ENCODE data around the gene PKDCC.
"Not testable (repeated sequence)": the region's sequence is repeated elsewhere in the genome, so short reads cannot be mapped to it uniquely, and the experiment has no call there.

The PKDCC gene

DNA sequence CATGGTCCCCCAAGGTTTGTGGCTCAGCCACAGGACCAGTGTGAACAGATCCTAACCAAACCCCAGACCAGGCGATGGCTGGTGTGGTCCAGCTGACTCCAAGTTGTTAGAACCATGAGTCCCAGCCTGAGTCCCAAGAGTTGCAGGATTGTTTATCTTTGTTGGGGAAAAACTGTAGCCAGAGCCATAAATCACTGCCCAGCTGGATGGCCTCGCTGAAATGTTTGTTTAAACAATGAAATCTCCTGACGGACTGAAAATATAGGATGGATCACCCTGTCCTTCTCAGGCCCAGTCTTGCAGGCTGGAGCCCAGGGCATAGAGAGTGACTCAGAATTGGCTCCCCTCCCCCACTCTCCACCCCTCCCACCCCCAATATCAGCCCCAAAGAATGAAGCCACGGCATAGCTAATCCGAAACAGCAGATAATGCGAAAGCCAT, 36.4 kb downstream of the PKDCC start:
- H3K4me3 Mint-ChIP-seq: no peak overlapping the region
- H3K27ac Mint-ChIP-seq (ENCODE audit: low read depth): no peak overlapping the region
- H3K36me3 Mint-ChIP-seq (ENCODE audit: insufficient read depth): peaks cover 3% of the 10 kb centered on the region
- H3K4me1 Mint-ChIP-seq: peaks cover 10% of the 10 kb centered on the region
- DNase-seq (ENCODE audit: low spot score in 2 of 2): no peak
- H3K9me3 Mint-ChIP-seq: no peaks in the 10 kb centered on the region
- ATAC-seq (replicated peaks; ENCODE audit: extremely low read depth, poor library complexity, severe bottlenecking): no peak
- peaks cover 6% of the 10 kb centered on the region for H3K27me3 Mint-ChIP-seq

DNA sequence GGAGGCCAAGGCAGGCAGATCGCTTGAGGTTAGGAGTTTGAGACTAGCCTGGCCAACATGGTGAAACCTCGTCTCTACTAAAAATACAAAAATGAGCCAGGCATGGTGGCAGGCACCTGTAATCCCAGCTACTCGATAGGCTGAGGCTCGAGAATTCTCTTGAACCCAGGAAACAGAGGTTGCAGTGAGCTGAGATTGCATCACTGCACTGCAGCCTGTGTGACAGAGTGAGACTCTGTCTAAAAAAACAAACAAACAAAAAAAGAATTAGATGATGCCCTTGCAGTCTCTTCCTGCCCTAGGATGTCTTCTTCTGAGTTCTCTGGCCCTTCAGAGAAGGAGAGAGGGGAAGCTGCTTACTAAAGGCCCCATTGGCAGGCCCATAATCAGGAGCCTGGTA, 37.2 kb downstream of the PKDCC start:
- DNase-seq (ENCODE audit: low spot score in 2 of 2); ATAC-seq (replicated peaks; ENCODE audit: extremely low read depth, poor library complexity, severe bottlenecking); H3K27me3 Mint-ChIP-seq; H3K27ac Mint-ChIP-seq (ENCODE audit: low read depth); H3K36me3 Mint-ChIP-seq (ENCODE audit: insufficient read depth); H3K4me3 Mint-ChIP-seq; H3K9me3 Mint-ChIP-seq: not testable (repeated sequence)
- peaks cover 10% of the 10 kb centered on the region for H3K4me1 Mint-ChIP-seq

DNA sequence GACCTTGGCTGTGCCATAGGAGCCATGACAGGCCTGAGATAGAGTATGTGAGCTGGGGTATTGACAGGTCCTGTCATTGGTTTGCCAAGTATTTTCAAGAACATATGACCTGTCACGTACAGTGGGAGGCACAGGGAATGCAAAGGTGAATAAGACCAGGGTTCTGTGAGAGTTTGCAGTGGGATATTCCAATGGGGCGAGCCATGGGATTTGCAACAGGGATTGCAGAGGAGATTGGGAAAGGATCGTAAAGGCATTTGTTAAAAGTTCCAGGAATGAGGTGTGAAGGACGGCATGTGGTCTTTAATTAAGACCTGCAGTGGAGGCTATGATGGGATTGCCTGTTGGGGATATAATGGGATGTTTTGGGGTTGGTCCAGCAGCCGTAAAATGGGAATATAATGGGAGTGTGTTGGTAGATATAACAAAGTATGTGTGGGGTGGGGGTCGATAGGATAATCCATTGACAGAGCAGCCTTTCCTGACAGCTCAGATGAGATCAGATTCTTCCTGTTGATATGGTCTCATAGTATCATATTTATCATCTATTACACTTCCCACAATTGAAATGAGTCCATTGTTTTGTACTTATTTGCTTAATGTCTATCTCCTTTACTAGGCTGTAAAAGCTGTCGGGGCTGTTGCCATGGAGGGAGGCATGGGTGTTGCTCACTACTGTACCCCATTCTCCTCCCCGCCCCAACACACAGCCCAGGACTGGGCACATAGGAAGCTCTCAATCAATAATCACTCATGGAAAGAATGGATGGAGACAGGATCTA, 38.1 kb downstream of the PKDCC start:
- Mint-ChIP-seq H3K27ac (ENCODE audit: low read depth) (no peak overlapping the region), H3K27me3 (no peaks in the 10 kb centered on the region), H3K9me3 (no peaks in the 10 kb centered on the region), H3K4me3 (no peak overlapping the region), H3K36me3 (ENCODE audit: insufficient read depth) (peaks cover 3% of the 10 kb centered on the region), H3K4me1 (peaks cover 10% of the 10 kb centered on the region)
- ATAC-seq (replicated peaks; ENCODE audit: extremely low read depth, poor library complexity, severe bottlenecking): no peak
- no peak for DNase-seq (ENCODE audit: low spot score in 2 of 2)

DNA sequence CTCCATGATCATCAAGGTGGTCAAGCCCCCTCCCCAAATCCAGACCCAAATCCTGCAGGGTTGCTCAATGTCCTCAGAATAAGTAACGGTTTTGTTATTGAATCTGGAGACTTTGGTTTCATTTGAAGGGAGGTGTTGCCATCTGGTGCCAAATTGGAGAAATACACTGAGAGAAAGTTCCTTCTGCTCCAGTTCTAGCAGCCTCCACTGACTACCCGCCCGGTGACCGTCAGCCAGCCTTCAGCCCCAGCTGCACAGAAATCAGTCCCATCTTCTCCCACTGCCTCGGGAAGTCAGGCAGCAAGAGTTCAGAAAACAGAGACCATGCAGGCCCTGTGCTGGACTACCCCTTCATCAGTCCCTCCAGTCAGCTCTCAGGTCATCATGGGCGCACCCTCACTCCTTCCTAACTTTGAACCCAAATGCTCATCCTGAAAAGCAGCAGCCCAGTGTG, 38.7 kb downstream of the PKDCC start:
- peaks cover 10% of the 10 kb centered on the region for H3K4me1 Mint-ChIP-seq
- ATAC-seq (replicated peaks; ENCODE audit: extremely low read depth, poor library complexity, severe bottlenecking): no peak
- H3K27ac Mint-ChIP-seq (ENCODE audit: low read depth): no peak overlapping the region
- peaks cover 3% of the 10 kb centered on the region for H3K36me3 Mint-ChIP-seq (ENCODE audit: insufficient read depth)
- H3K4me3 Mint-ChIP-seq: no peak overlapping the region
- peak in 1 of 2 donors; percentile 47 for DNase-seq (ENCODE audit: low spot score in 2 of 2)
- H3K27me3 Mint-ChIP-seq: no peaks in the 10 kb centered on the region
- H3K9me3 Mint-ChIP-seq: no peaks in the 10 kb centered on the region

DNA sequence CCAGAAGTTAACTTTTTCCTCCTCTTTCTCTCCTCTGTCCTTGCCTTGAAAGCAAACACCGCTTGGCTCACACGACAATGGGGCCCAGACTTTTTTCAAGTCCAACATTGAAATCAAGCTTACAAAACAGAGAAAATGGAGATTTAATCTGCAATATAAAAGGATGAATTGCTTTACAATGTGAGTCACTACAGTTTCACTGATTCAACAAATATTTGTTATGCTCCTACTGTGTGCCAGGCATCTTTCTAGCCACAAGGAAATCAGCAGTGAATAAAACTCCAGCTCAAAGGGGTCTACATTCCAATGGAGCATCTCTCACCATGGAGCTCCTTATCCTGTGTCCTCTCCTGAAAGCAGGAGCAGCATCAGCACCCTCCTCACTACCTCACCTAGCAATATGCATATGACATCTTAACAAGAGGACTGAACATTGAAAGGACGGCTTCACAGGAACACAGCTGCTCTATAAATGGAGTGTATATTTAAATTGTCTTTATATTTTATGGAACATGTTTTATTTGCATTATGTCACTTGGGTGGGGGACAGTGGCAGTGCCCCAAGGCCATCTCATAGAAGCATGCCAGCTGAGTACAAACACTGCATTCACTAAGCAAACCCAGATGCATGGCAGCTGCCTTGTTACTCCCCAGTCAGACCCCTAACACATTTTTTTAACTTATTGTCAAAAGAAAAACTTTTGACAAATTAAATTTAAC, 39.5 kb downstream of the PKDCC start:
- no peak for ATAC-seq (replicated peaks; ENCODE audit: extremely low read depth, poor library complexity, severe bottlenecking)
- peaks cover 10% of the 10 kb centered on the region for H3K4me1 Mint-ChIP-seq
- H3K27ac Mint-ChIP-seq (ENCODE audit: low read depth): no peak overlapping the region
- H3K27me3 Mint-ChIP-seq: no peaks in the 10 kb centered on the region
- H3K4me3 Mint-ChIP-seq: no peak overlapping the region
- no peak for DNase-seq (ENCODE audit: low spot score in 2 of 2)
- H3K9me3 Mint-ChIP-seq: no peaks in the 10 kb centered on the region
- H3K36me3 Mint-ChIP-seq (ENCODE audit: insufficient read depth): peaks cover 3% of the 10 kb centered on the region

DNA sequence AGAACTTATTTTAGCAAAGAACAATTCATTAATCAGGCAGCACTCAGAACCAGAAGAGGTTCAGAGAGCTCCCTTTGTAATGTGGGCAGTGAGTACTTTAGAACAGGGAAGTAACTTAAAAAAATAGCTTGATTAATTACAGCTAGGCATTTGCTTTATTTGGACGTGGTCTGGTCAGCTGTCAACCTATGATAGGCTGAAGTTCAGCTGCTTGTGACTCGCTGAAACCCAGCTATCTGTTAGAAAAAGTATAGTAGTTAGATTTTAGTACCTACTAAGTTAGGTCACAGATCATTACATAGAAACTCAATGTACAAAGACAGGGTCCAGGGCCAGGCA, 40.0 kb downstream of the PKDCC start:
- H3K4me1 Mint-ChIP-seq: peaks cover 6% of the 10 kb centered on the region
- ATAC-seq (replicated peaks; ENCODE audit: extremely low read depth, poor library complexity, severe bottlenecking): no peak
- H3K4me3 Mint-ChIP-seq: no peak overlapping the region
- H3K9me3 Mint-ChIP-seq: no peaks in the 10 kb centered on the region
- peaks cover 3% of the 10 kb centered on the region for H3K36me3 Mint-ChIP-seq (ENCODE audit: insufficient read depth)
- H3K27me3 Mint-ChIP-seq: no peaks in the 10 kb centered on the region
- DNase-seq (ENCODE audit: low spot score in 2 of 2): no peak
- H3K27ac Mint-ChIP-seq (ENCODE audit: low read depth): no peak overlapping the region

DNA sequence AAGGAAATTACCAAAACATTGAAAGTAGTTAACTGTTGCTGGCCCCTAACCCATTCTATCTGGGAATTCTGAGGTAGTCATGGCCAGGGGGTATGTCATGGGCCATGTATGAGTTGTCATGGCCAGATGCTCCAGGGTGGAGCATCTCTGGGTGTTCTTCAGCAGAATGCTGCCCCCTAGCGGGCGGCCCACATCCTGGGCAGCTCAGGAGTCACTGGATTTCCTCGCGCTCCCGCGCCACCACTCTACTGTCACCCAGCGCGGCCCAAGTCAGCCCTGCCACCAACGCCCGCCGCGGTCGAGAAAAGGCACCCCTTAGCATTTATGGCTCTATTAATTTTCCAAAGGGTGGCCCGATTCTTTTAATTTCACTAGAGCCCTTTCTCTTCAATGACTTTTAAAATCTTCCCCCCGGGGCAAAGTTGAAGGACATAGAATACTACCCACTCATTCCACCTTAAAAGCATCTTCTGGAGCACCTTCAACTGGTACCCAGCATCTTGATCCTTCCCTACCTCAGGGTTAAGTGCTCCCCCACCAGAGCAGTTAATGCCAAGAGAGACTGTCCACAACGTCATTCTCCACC, 41.6 kb downstream of the PKDCC start:
- DNase-seq (ENCODE audit: low spot score in 2 of 2) (peak in 1 of 2 donors; percentile 46), ATAC-seq (replicated peaks; ENCODE audit: extremely low read depth, poor library complexity, severe bottlenecking) (no peak)
- no peak overlapping the region for H3K4me3 Mint-ChIP-seq
- H3K4me1 Mint-ChIP-seq: peaks cover 5% of the 10 kb centered on the region
- H3K36me3 Mint-ChIP-seq (ENCODE audit: insufficient read depth): peaks cover 5% of the 10 kb centered on the region
- H3K27me3 Mint-ChIP-seq: no peaks in the 10 kb centered on the region
- H3K9me3 Mint-ChIP-seq: no peaks in the 10 kb centered on the region
- H3K27ac Mint-ChIP-seq (ENCODE audit: low read depth): no peak overlapping the region

DNA sequence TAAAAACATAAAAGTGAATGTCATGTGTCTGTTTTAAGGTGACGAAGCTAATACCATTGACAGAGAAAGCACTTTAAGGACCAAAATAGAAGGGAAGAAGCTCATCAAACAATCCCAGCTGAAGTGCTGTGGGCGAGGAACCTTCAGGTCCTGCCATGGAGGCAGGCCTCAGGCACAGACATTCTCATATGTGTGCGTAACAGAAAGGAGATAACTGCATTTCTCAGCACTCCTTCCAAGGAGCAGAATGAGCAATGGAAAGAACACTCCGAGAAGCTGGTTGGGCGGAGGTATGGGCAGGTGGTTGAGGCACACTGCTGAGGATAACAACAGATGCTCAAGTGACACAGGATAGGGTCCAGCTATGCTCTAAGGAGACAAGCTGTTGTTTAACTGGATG, 42.4 kb downstream of the PKDCC start:
- Mint-ChIP-seq H3K4me1 (peaks cover 5% of the 10 kb centered on the region), H3K36me3 (ENCODE audit: insufficient read depth) (peaks cover 1% of the 10 kb centered on the region), H3K9me3 (no peaks in the 10 kb centered on the region), H3K27ac (ENCODE audit: low read depth) (no peak overlapping the region), H3K27me3 (no peaks in the 10 kb centered on the region), H3K4me3 (no peak overlapping the region)
- no peak for ATAC-seq (replicated peaks; ENCODE audit: extremely low read depth, poor library complexity, severe bottlenecking)
- no peak for DNase-seq (ENCODE audit: low spot score in 2 of 2)

DNA sequence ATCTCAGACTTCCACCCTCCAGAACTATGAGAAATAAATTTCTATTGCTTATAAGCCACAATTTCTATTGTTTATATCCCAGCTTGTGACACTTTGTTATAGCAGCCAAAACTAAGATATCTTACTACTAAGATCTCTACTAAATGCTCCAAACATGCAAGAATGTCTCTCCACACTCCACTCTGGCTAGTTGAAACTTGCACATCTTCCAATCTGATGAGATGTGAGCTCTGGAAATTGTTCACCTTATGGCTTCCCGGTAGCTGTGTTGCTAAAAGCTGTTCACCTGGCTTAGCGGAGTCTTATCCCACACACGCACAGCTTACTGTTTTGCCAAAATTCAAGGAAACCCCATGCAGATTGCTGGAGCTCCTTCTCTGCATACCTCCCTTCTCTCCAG, 43.9 kb downstream of the PKDCC start:
- no peak for DNase-seq (ENCODE audit: low spot score in 2 of 2)
- Mint-ChIP-seq H3K4me3 (no peak overlapping the region), H3K27me3 (no peaks in the 10 kb centered on the region), H3K4me1 (peaks cover 5% of the 10 kb centered on the region), H3K36me3 (ENCODE audit: insufficient read depth) (peaks cover 1% of the 10 kb centered on the region), H3K9me3 (no peaks in the 10 kb centered on the region), H3K27ac (ENCODE audit: low read depth) (no peak overlapping the region)
- ATAC-seq (replicated peaks; ENCODE audit: extremely low read depth, poor library complexity, severe bottlenecking): no peak

DNA sequence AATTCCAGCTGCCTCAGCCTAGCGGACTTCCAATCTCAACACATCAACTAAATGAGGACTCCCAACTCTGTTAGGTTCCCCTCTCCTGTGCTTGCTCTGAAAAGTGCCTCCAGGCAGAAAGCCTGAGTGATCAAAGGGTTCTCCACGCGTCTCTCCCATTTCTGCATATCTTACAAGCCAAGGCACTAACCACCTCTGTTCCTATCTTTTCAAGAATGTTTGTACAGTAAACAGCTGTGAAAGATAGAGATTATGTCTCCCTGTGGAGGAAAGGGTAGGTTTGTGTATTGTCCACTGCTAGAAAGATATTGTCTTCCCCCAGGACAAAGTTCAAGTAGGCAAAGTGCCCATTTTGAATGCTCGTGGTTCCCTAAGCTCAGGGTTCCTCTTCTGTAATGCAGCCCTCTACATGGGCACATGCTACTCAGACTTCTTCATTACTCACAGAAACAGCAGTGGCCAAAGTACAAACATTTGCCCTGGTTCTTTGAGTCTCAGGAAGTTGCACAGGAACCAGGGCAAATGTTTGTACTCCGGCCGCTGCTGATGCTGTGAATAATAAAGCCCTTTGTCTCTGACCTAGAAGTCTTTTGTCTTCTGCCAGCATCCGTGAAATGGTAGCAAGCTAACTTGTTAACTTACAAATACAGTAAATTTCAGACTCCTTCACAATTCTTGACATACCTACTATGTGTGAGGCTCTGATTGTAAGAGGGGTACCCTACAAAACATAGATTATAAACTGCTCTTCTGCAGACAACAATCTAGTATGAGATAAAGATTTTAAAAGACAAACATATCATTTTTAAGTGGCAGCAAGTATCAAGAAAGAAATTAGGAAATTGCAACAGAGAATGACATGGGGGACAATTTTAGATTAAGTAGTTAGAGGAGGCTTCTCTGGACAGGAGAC, 44.5 kb downstream of the PKDCC start:
- Mint-ChIP-seq H3K27ac (ENCODE audit: low read depth) (no peak overlapping the region), H3K36me3 (ENCODE audit: insufficient read depth) (peaks cover 1% of the 10 kb centered on the region), H3K9me3 (no peaks in the 10 kb centered on the region), H3K27me3 (no peaks in the 10 kb centered on the region), H3K4me3 (no peak overlapping the region), H3K4me1 (peaks cover 9% of the 10 kb centered on the region)
- ATAC-seq (replicated peaks; ENCODE audit: extremely low read depth, poor library complexity, severe bottlenecking) (no peak), DNase-seq (ENCODE audit: low spot score in 2 of 2) (no peak)

DNA sequence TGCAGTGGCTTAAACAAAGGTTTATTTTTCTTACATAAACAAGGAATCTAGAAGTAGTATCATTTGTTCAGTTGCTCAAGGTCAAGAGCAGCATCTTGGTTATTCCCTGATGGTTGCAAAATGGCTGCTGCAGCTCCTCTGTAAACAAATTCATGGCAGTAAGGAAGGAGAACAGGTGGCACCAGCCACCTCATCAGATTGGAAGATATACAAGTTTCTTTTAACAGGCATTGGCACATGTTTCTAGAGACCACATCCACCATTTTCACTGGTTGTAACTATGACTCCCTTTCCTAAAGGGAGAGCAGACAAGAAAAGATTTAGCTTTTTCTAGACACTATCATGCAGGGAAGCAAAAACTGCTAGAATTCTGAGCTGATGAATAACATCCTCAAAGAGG, 46.3 kb downstream of the PKDCC start:
- Mint-ChIP-seq H3K27me3 (no peaks in the 10 kb centered on the region), H3K9me3 (no peaks in the 10 kb centered on the region), H3K36me3 (ENCODE audit: insufficient read depth) (peaks cover 3% of the 10 kb centered on the region), H3K4me3 (no peak overlapping the region), H3K27ac (ENCODE audit: low read depth) (no peak overlapping the region), H3K4me1 (peaks cover 24% of the 10 kb centered on the region)
- DNase-seq (ENCODE audit: low spot score in 2 of 2): no peak
- ATAC-seq (replicated peaks; ENCODE audit: extremely low read depth, poor library complexity, severe bottlenecking): no peak

DNA sequence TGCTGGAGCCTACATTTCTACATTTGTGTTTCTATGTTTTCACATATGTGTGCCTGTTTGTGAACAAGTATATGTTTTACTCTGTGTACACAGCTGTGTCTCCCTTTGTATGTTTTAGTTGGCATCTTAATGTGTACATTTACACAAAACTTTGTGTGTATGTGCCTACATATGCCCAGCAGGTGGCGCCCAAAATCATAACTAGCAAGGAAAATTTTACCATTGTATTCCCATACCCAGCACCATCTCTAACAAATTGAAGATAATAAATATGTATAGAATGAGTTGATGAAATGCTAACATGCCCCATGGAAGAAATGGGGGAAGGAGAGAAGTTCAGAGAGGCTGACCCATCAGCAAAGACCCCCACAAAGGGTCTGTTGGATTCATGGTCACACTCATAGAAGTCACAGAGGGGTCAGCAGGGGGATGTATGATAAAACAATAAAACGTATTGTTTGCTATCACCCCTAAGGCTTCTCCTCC, 48.1 kb downstream of the PKDCC start:
- Mint-ChIP-seq H3K27ac (ENCODE audit: low read depth) (no peak overlapping the region), H3K36me3 (ENCODE audit: insufficient read depth) (peaks cover 13% of the 10 kb centered on the region), H3K27me3 (no peaks in the 10 kb centered on the region), H3K9me3 (peaks cover 7% of the 10 kb centered on the region), H3K4me1 (peaks cover 41% of the 10 kb centered on the region), H3K4me3 (no peak overlapping the region)
- ATAC-seq (replicated peaks; ENCODE audit: extremely low read depth, poor library complexity, severe bottlenecking): peak; percentile 62
- DNase-seq (ENCODE audit: low spot score in 2 of 2): peak; percentile 62 to 63
